ENCODE measurements around the gene NXPE4. TPM values are rescaled to one million over a fixed set of nuclear protein-coding genes. Genes with fewer than 3 reads are reported as not detected.

Gene NXPE4
- total and polyA plus RNA-seq, 9 of the 15 experiments (the other 6 are each of a cell fraction or from before 2014, with no cell fraction given), result not detected

DNA sequence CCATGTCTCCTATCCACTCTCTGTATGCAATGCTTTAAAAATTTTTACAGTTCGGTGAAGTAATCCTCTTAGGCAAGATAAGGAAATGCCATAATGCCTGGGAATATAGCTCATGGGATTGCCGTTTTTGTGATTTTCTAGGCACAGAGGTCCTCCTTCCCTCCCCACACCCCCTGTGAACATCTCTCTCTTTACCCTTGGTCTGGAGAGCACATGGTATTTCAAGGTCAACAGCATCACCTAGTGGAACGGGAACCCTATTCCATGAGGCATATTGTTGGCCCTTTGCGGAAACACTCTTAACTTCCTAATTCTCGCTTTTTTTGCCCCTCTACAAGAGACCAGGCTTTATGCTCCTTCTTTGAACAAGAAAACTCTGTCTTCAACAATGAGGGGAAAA is 8.8 kb downstream of the NXPE4 start (continued):
- TF ChIP-seq ZBTB40 (IDR thresholded peaks at IDR 0.05) (no peak), ZBTB40 (CRISPR knock-in tag; IDR thresholded peaks at IDR 0.05) (no peak), SMC3 (conservative IDR thresholded peaks at IDR 0.05; ENCODE audit: insufficient read depth, low read depth, low read length) (peak; percentile 46; the same call in 1 of the 2 replicates), REST (IDR thresholded peaks at IDR 0.05; ENCODE audit: borderline replicate concordance) (peak; percentile 40; the same call in 1 of the 2 replicates), REST (CRISPR knock-in tag; IDR thresholded peaks at IDR 0.05; ENCODE audit: low read depth) (no peak)

All from K562 (cell line).